SK-N-MC (cell line): ENCODE measurements around the gene CFAP74.

ENCODE experiments used
- EZH2 ChIP-seq: fragments of 200-600 bp; sonication (generic); IDR thresholded peaks from one replicate; pipeline ENCODE4 v1.6.1; 2017; ENCODE audit warnings: antibody characterized with exemption
- POLR2AphosphoS5 ChIP-seq: IDR thresholded peaks from 2 replicates; pipeline ENCODE4 v1.6.1; 2012; ENCODE audit warnings: mild to moderate bottlenecking, low read depth, low read length, borderline replicate concordance

- TF ChIP-seq EZH2: no peak
- no peak for TF ChIP-seq POLR2AphosphoS5
These were observed 88.5 kb downstream of the CFAP74 start, which contains the start of gene CALML6 for GRCh38 chr1:1914971-1915692.
